Pancreas (tissue), 10 donors: Measurements from ENCODE around the gene LYPD6B. TPM values are rescaled to one million over a fixed set of nuclear protein-coding genes. Genes with fewer than 3 reads are reported as not detected.
A peak's percentile ranks its signal among the peaks of the same experiment; 100 is the strongest.

Experiments used
- ATAC-seq, 4 donors: fragments of 200-7000 bp; cut with Tn5 transposase; one replicate each; pipeline versions ENCODE4 v1.8.0 to v1.9.1; 2020; ENCODE audit warnings: mild to moderate bottlenecking in 4 of 4, moderate library complexity in 4 of 4
- DNase-seq, 6 donors: peaks; one replicate each; pipeline ENCODE4 v3.0.0-alpha.2; 2020
- FAIRE-seq: peaks from 2 replicates; lab custom pipeline; 2012; peaks lifted over from hg19 to GRCh38; lab: Jason Lieb, UNC
- H3K27ac ChIP-seq, 4 donors: fragments of 200-600 bp; sonication (generic); 1 replicate in 3 of 4; 2 replicates in 1 of 4; pipeline versions ENCODE4 v1.5.0 to v1.8.0; 2020
- H3K27me3 ChIP-seq, 4 donors: fragments of 200-600 bp; one replicate each; pipeline ENCODE4 v1.8.0; 2021
- H3K36me3 ChIP-seq, 3 donors: fragments of 200-600 bp; sonication (generic) in 1 of 3; one replicate each; pipeline versions ENCODE4 v1.5.0 to v1.8.0; 2020 to 2021
- H3K4me1 ChIP-seq, 3 donors: fragments of 200-600 bp; one replicate each; pipeline ENCODE4 v1.8.0; 2021
- H3K4me3 ChIP-seq, 4 donors: fragments of 200-600 bp; sonication (generic) in 2 of 4; one replicate each; pipeline versions ENCODE4 v1.5.0 to v1.8.0; 2020 to 2021
- H3K9me3 ChIP-seq, 4 donors: fragments of 200-600 bp; one replicate each; pipeline ENCODE4 v1.8.0; 2021
- CTCF ChIP-seq, 4 donors: fragments of 200-600 bp; sonication (generic) in 3 of 4; IDR thresholded peaks; one replicate each; pipeline versions ENCODE4 v1.5.0 to v1.8.0; 2021; ENCODE audit warnings: antibody characterized with exemption in 4 of 4
- WGBS, 2 donors: extraction: QIAGEN DNeasy Blood & Tissue Kit; methylation state at CpG; one replicate each; pipeline ENCODE4 v1.1.7; 2013; 5-methylcytosine and 5-hydroxymethylcytosine counted together
- intact Hi-C, 3 donors: fragments of 100-400 bp; cut with DNase I; formaldehyde crosslinking; loops; one replicate each; pipeline versions ENCODE4 v1.11.1 to v1.14.2; 2022
- polyA plus RNA-seq, 2 donors: library from polyadenylated mRNA; stranded (reverse); fragments of 200-250 nt; gene quantifications; one replicate each; pipeline ENCODE4 v1.2.3, GENCODE V29; 2013
- total RNA-seq, 6 donors: library from RNA; stranded (reverse); fragmentation: NEBNext Ultra II Directional in 4 of 6; extraction: Animal tissue kit (Norgen Biotek cat#: 25700) in 4 of 6; gene quantifications; one replicate each; pipeline versions ENCODE4 v1.2.1 to v1.2.4, GENCODE V29; 2021 to 2023
- donor health status: healthy with polysubstance abuse.
- donor health status: DM: no; HTN: no; CAD: no; lungs with moderate emphysema.
- donor health status: DM: no; HTN: no; CAD: no.
- donor health status: control.
- donor health status: control.
- donor health status: Bipolar disorder and iron deficiency.
- donor health status: DM: yes; HTN: yes; CAD: no.
- donor health status: DM: no; HTN: no; CAD: no.
- donor health status: DM: no; HTN: no; CAD: no.
- donor health status: DM: yes; HTN: yes; CAD: no.

LYPD6B gene
- total and polyA plus RNA-seq, 8 donors = 3.0 to 8.1 (median 4.6) TPM

- DNase-seq (no peak), ATAC-seq (no peak), FAIRE-seq (no peak)
- Histone ChIP-seq H3K9me3 (no peaks in the 10 kb centered on the region), H3K27me3 (no peaks in the 10 kb centered on the region), H3K36me3 (no peaks in the 10 kb centered on the region), H3K4me1 (no peaks in the 10 kb centered on the region), H3K27ac (no peak overlapping the region), H3K4me3 (no peak overlapping the region)
- no peak for TF ChIP-seq CTCF (IDR thresholded peaks at IDR 0.05)
- intact Hi-C loops = loop anchor here in 1 of 3 donors (5.0 kb wide), 1 partner anchor 523 kb away; no protein-coding TSS in a partner anchor
- WGBS, 2 donors = 68 to 71% methylated on average over 6 of the region's 6 CpGs
These were observed 4.1 kb upstream of the LYPD6B start for GRCh38 chr2:149034406-149034805.

- H3K27ac ChIP-seq = no peak overlapping the region
- DNase-seq = no peak
- H3K27me3 ChIP-seq = no peaks in the 10 kb centered on the region
- no peak for TF ChIP-seq CTCF (IDR thresholded peaks at IDR 0.05)
- no peaks in the 10 kb centered on the region for H3K9me3 ChIP-seq
- no peaks in the 10 kb centered on the region for H3K36me3 ChIP-seq
- no peak for FAIRE-seq
- H3K4me1 ChIP-seq = no peaks in the 10 kb centered on the region
- ATAC-seq = no peak
- 57 to 62% methylated on average over 4 of the region's 4 CpGs for WGBS, 2 donors
- H3K4me3 ChIP-seq = no peak overlapping the region
- intact Hi-C loops = no loop called here
These were observed 1.8 kb upstream of the LYPD6B start for GRCh38 chr2:149036507-149037293.

GRCh38 chr2:149037851-149038250 is 648 bp upstream of the LYPD6B start:
- no peak for FAIRE-seq
- peak; percentile 78 to 87 (median 80) for ATAC-seq
- DNase-seq = peak in 4 of 6 donors; percentile 25 to 46 (median 42)

DNA sequence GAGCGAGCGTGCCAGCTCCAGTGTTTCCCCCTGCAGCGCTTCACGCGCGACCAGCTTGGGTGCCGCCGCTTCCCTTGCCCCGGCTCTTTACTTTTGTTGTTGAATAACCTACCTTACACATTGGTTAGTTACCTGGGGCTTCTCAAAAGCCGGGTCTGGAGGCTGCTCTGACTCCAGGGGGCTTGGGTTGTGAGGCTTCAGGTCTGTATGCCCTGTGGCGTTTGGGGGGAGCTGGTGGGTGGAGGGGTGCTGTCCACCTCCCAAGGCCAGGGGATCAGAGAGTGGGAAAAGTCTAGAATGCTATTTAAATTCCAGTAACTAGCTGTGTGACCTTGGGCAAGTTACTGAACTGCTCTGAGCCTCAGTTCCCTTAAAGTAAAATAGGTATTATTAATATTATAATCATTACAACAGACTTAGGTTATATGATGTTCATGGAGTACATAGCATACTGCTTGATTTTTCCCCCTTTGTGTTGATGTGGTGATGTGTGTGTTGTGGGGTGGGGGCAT is 770 bp downstream of the LYPD6B start:
- FAIRE-seq = no peak
- 13 to 14% methylated on average over 11 of the region's 11 CpGs for WGBS, 2 donors
- ATAC-seq = peak in 2 of 4 donors; percentile 3 to 9
- Histone ChIP-seq H3K27ac (peak overlapping the region in 1 of 4 donors; percentile 4), H3K4me1 (no peaks in the 10 kb centered on the region), H3K36me3 (no peaks in the 10 kb centered on the region), H3K27me3 (no peaks in the 10 kb centered on the region), H3K4me3 (peak overlapping the region; percentile 33 to 57 (median 46)), H3K9me3 (no peaks in the 10 kb centered on the region)
- intact Hi-C loops = no loop called here
- peak in 1 of 6 donors; percentile 70 for DNase-seq
- TF ChIP-seq CTCF (IDR thresholded peaks at IDR 0.05) = no peak

More at GRCh38 chr2:149037851-149038250, 648 bp upstream of the LYPD6B start:
- Histone ChIP-seq H3K27me3 (no peaks in the 10 kb centered on the region), H3K27ac (peak overlapping the region in 1 of 4 donors; percentile 40), H3K36me3 (no peaks in the 10 kb centered on the region), H3K9me3 (no peaks in the 10 kb centered on the region), H3K4me1 (no peaks in the 10 kb centered on the region), H3K4me3 (peak overlapping the region in 3 of 4 donors; percentile 33 to 57 (median 49))
- intact Hi-C loops = no loop called here
- TF ChIP-seq CTCF (IDR thresholded peaks at IDR 0.05) = peak in 1 of 4 donors; percentile 9
- 13 to 14% methylated on average over 8 of the region's 8 CpGs for WGBS, 2 donors

DNA sequence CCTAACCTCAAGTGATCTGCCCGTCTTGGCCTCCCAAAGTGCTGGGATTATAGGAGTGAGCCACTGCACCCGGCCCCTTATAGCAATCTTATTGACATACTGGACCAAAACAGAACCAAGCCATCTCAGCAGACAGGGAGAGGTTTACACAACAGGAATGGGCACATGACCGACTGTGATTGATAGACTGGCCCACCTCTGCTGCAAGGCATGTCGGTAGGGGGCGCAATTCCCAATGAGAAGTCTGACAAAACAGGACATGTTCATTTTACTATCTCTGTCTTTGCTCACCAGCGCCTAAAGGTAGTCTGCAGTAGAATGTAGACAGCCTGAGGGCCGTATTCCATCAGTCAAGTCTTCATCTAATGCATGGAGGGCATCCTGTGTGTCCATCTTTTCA is 2.0 kb downstream of the LYPD6B start:
- H3K9me3 ChIP-seq = no peaks in the 10 kb centered on the region
- TF ChIP-seq CTCF (IDR thresholded peaks at IDR 0.05) = peak in 2 of 4 donors; percentile 14 to 22
- DNase-seq (no peak), ATAC-seq (no peak), FAIRE-seq (no peak)
- intact Hi-C loops = no loop called here
- no peak overlapping the region for H3K4me3 ChIP-seq
- 68 to 73% methylated on average over 7 of the region's 7 CpGs for WGBS, 2 donors
- H3K36me3 ChIP-seq = no peaks in the 10 kb centered on the region
- H3K27me3 ChIP-seq = no peaks in the 10 kb centered on the region
- no peaks in the 10 kb centered on the region for H3K4me1 ChIP-seq
- H3K27ac ChIP-seq = no peak overlapping the region
